ENCODE data around the gene SIPA1L3.

SIPA1L3 gene

GRCh38 chr19:37999309-38000213 is 92.6 kb downstream of the SIPA1L3 start:
- H3K9ac ChIP-seq (ENCODE audit: low read length), result no peak overlapping the region
- H3K79me1 ChIP-seq (ENCODE audit: low read length), result peaks cover 2% of the 10 kb centered on the region
- H3K4me3 ChIP-seq (ENCODE audit: low read length), result no peak overlapping the region
- no peak overlapping the region for H3K23ac ChIP-seq (ENCODE audit: low read length)
- no peak overlapping the region for H4K5ac ChIP-seq (ENCODE audit: low read length)
- peaks cover 9% of the 10 kb centered on the region for H3K4me1 ChIP-seq (ENCODE audit: control insufficient read depth, low read depth, low read length)
- WGBS (ENCODE audit: extremely low coverage, insufficient coverage, low lambda C conversion rate), result no CpG with 5 or more reads among the region's 20 CpGs
- no peak overlapping the region for H2BK120ac ChIP-seq (ENCODE audit: low read depth, low read length)
- DNase-seq, result no peak
- H3K56ac ChIP-seq (ENCODE audit: low read length), result no peak overlapping the region
- H3K79me2 ChIP-seq (ENCODE audit: control insufficient read depth, insufficient read depth, low read length), result no peaks in the 10 kb centered on the region
- H4K8ac ChIP-seq (ENCODE audit: low read depth, low read length), result no peak overlapping the region
- H3K18ac ChIP-seq (ENCODE audit: low read length), result no peak overlapping the region
- no peak overlapping the region for H2BK5ac ChIP-seq (ENCODE audit: low read length)
- no peak overlapping the region for H3K4me2 ChIP-seq (ENCODE audit: low read length)
- H2BK15ac ChIP-seq (replicated peaks; ENCODE audit: low read depth), result no peak overlapping the region
- no peak overlapping the region for H3K4ac ChIP-seq (ENCODE audit: low read depth, low read length)
- H3K27ac ChIP-seq (ENCODE audit: low read depth, low read length), result no peak overlapping the region
- no peaks in the 10 kb centered on the region for H3K27me3 ChIP-seq (ENCODE audit: insufficient read depth, low read length, poor library complexity)
- no peaks in the 10 kb centered on the region for H3K36me3 ChIP-seq (ENCODE audit: control insufficient read depth, insufficient read depth, low read length)
- no peak overlapping the region for H2AK5ac ChIP-seq (ENCODE audit: low read length)

GRCh38 chr19:38001158-38001781 is 94.3 kb downstream of the SIPA1L3 start:
- no peak overlapping the region for H3K4ac ChIP-seq (ENCODE audit: low read depth, low read length)
- no peak overlapping the region for H3K27ac ChIP-seq (ENCODE audit: low read depth, low read length)
- no peak overlapping the region for H3K4me2 ChIP-seq (ENCODE audit: low read length)
- no CpG with 5 or more reads among the region's 5 CpGs for WGBS (ENCODE audit: extremely low coverage, insufficient coverage, low lambda C conversion rate)
- H3K36me3 ChIP-seq (ENCODE audit: control insufficient read depth, insufficient read depth, low read length), result no peaks in the 10 kb centered on the region
- H3K4me3 ChIP-seq (ENCODE audit: low read length), result no peak overlapping the region
- H3K79me1 ChIP-seq (ENCODE audit: low read length), result peaks cover 2% of the 10 kb centered on the region
- DNase-seq, result no peak
- peaks cover 11% of the 10 kb centered on the region for H3K4me1 ChIP-seq (ENCODE audit: control insufficient read depth, low read depth, low read length)
- no peak overlapping the region for H3K23ac ChIP-seq (ENCODE audit: low read length)
- no peak overlapping the region for H4K8ac ChIP-seq (ENCODE audit: low read depth, low read length)
- H3K9ac ChIP-seq (ENCODE audit: low read length), result no peak overlapping the region
- no peak overlapping the region for H4K5ac ChIP-seq (ENCODE audit: low read length)
- no peak overlapping the region for H2AK5ac ChIP-seq (ENCODE audit: low read length)
- no peak overlapping the region for H2BK15ac ChIP-seq (replicated peaks; ENCODE audit: low read depth)
- no peak overlapping the region for H2BK5ac ChIP-seq (ENCODE audit: low read length)
- no peaks in the 10 kb centered on the region for H3K79me2 ChIP-seq (ENCODE audit: control insufficient read depth, insufficient read depth, low read length)
- H3K18ac ChIP-seq (ENCODE audit: low read length), result no peak overlapping the region
- no peak overlapping the region for H2BK120ac ChIP-seq (ENCODE audit: low read depth, low read length)
- H3K27me3 ChIP-seq (ENCODE audit: insufficient read depth, low read length, poor library complexity), result no peaks in the 10 kb centered on the region
- H3K56ac ChIP-seq (ENCODE audit: low read length), result no peak overlapping the region

GRCh38 chr19:38003438-38004185 is 96.6 kb downstream of the SIPA1L3 start:
- H4K5ac ChIP-seq (ENCODE audit: low read length), result no peak overlapping the region
- peak overlapping the region; percentile 93 for H3K4ac ChIP-seq (ENCODE audit: low read depth, low read length)
- H2AK5ac ChIP-seq (ENCODE audit: low read length), result peak overlapping the region; percentile 22
- H3K18ac ChIP-seq (ENCODE audit: low read length), result peak overlapping the region; percentile 88
- no peaks in the 10 kb centered on the region for H3K27me3 ChIP-seq (ENCODE audit: insufficient read depth, low read length, poor library complexity)
- no CpG with 5 or more reads among the region's 18 CpGs for WGBS (ENCODE audit: extremely low coverage, insufficient coverage, low lambda C conversion rate)
- H3K4me1 ChIP-seq (ENCODE audit: control insufficient read depth, low read depth, low read length), result peaks cover 11% of the 10 kb centered on the region
- no peaks in the 10 kb centered on the region for H3K36me3 ChIP-seq (ENCODE audit: control insufficient read depth, insufficient read depth, low read length)
- no peak overlapping the region for H4K8ac ChIP-seq (ENCODE audit: low read depth, low read length)
- H3K4me3 ChIP-seq (ENCODE audit: low read length), result no peak overlapping the region
- DNase-seq, result peak; percentile 79
- no peak overlapping the region for H3K23ac ChIP-seq (ENCODE audit: low read length)
- H3K9ac ChIP-seq (ENCODE audit: low read length), result peak overlapping the region; percentile 57
- H3K27ac ChIP-seq (ENCODE audit: low read depth, low read length), result peak overlapping the region; percentile 20
- H2BK15ac ChIP-seq (replicated peaks; ENCODE audit: low read depth), result no peak overlapping the region
- H2BK5ac ChIP-seq (ENCODE audit: low read length), result peak overlapping the region; percentile 28
- H3K79me1 ChIP-seq (ENCODE audit: low read length), result peaks cover 2% of the 10 kb centered on the region
- H3K79me2 ChIP-seq (ENCODE audit: control insufficient read depth, insufficient read depth, low read length), result no peaks in the 10 kb centered on the region
- no peak overlapping the region for H2BK120ac ChIP-seq (ENCODE audit: low read depth, low read length)
- peak overlapping the region; percentile 19 for H3K4me2 ChIP-seq (ENCODE audit: low read length)
- peak overlapping the region; percentile 85 for H3K56ac ChIP-seq (ENCODE audit: low read length)

GRCh38 chr19:38004186-38004520 is 97.1 kb downstream of the SIPA1L3 start:
- H3K79me1 ChIP-seq (ENCODE audit: low read length), result no peaks in the 10 kb centered on the region
- DNase-seq, result no peak
- no peak overlapping the region for H3K23ac ChIP-seq (ENCODE audit: low read length)
- H3K27ac ChIP-seq (ENCODE audit: low read depth, low read length), result peak overlapping the region; percentile 20
- peak overlapping the region; percentile 57 for H3K9ac ChIP-seq (ENCODE audit: low read length)
- no peaks in the 10 kb centered on the region for H3K36me3 ChIP-seq (ENCODE audit: control insufficient read depth, insufficient read depth, low read length)
- peak overlapping the region; percentile 93 for H3K4ac ChIP-seq (ENCODE audit: low read depth, low read length)
- H3K79me2 ChIP-seq (ENCODE audit: control insufficient read depth, insufficient read depth, low read length), result no peaks in the 10 kb centered on the region
- H3K4me1 ChIP-seq (ENCODE audit: control insufficient read depth, low read depth, low read length), result peaks cover 11% of the 10 kb centered on the region
- H4K8ac ChIP-seq (ENCODE audit: low read depth, low read length), result no peak overlapping the region
- peak overlapping the region; percentile 85 for H3K56ac ChIP-seq (ENCODE audit: low read length)
- no CpG with 5 or more reads among the region's 3 CpGs for WGBS (ENCODE audit: extremely low coverage, insufficient coverage, low lambda C conversion rate)
- peak overlapping the region; percentile 20 for H2BK120ac ChIP-seq (ENCODE audit: low read depth, low read length)
- H2BK15ac ChIP-seq (replicated peaks; ENCODE audit: low read depth), result no peak overlapping the region
- H3K18ac ChIP-seq (ENCODE audit: low read length), result peak overlapping the region; percentile 52
- H2BK5ac ChIP-seq (ENCODE audit: low read length), result peak overlapping the region; percentile 28
- no peak overlapping the region for H4K5ac ChIP-seq (ENCODE audit: low read length)
- no peaks in the 10 kb centered on the region for H3K27me3 ChIP-seq (ENCODE audit: insufficient read depth, low read length, poor library complexity)
- H3K4me3 ChIP-seq (ENCODE audit: low read length), result no peak overlapping the region
- peak overlapping the region; percentile 22 for H2AK5ac ChIP-seq (ENCODE audit: low read length)
- H3K4me2 ChIP-seq (ENCODE audit: low read length), result peak overlapping the region; percentile 35

- H3K36me3 ChIP-seq (ENCODE audit: control insufficient read depth, insufficient read depth, low read length), result no peaks in the 10 kb centered on the region
- no peak overlapping the region for H2BK15ac ChIP-seq (replicated peaks; ENCODE audit: low read depth)
- peak overlapping the region; percentile 59 for H2BK5ac ChIP-seq (ENCODE audit: low read length)
- no peak overlapping the region for H3K4ac ChIP-seq (ENCODE audit: low read depth, low read length)
- H3K4me2 ChIP-seq (ENCODE audit: low read length), result peak overlapping the region; percentile 35
- H3K56ac ChIP-seq (ENCODE audit: low read length), result peak overlapping the region; percentile 85
- no peaks in the 10 kb centered on the region for H3K79me1 ChIP-seq (ENCODE audit: low read length)
- H3K9ac ChIP-seq (ENCODE audit: low read length), result peak overlapping the region; percentile 66
- H2BK120ac ChIP-seq (ENCODE audit: low read depth, low read length), result no peak overlapping the region
- H3K27ac ChIP-seq (ENCODE audit: low read depth, low read length), result peak overlapping the region; percentile 20
- peaks cover 11% of the 10 kb centered on the region for H3K4me1 ChIP-seq (ENCODE audit: control insufficient read depth, low read depth, low read length)
- no peak overlapping the region for H2AK5ac ChIP-seq (ENCODE audit: low read length)
- peak overlapping the region; percentile 93 for H4K5ac ChIP-seq (ENCODE audit: low read length)
- H4K8ac ChIP-seq (ENCODE audit: low read depth, low read length), result no peak overlapping the region
- no peaks in the 10 kb centered on the region for H3K27me3 ChIP-seq (ENCODE audit: insufficient read depth, low read length, poor library complexity)
- peak overlapping the region; percentile 52 for H3K18ac ChIP-seq (ENCODE audit: low read length)
- WGBS (ENCODE audit: extremely low coverage, insufficient coverage, low lambda C conversion rate), result no CpG with 5 or more reads among the region's 15 CpGs
- peak; percentile 98 for DNase-seq
- H3K23ac ChIP-seq (ENCODE audit: low read length), result no peak overlapping the region
- no peak overlapping the region for H3K4me3 ChIP-seq (ENCODE audit: low read length)
- H3K79me2 ChIP-seq (ENCODE audit: control insufficient read depth, insufficient read depth, low read length), result no peaks in the 10 kb centered on the region
Observed at GRCh38 chr19:38004521-38005223, 97.7 kb downstream of the SIPA1L3 start.

Measured in mesendoderm (in vitro differentiated cells).